Psoas muscle (tissue), 8 donors: ENCODE data around the gene TMEM61. TPM values are rescaled to one million over a fixed set of nuclear protein-coding genes. Genes with fewer than 3 reads are reported as not detected.

Experiments used
- ATAC-seq, 4 donors: fragments of 200-7000 bp; cut with Tn5 transposase; one replicate each; pipeline ENCODE4 v1.9.1; 2020; ENCODE audit warnings: moderate library complexity in 3 of 4, mild to moderate bottlenecking in 2 of 4
- DNase-seq, 2 donors: peaks; one replicate each; pipeline ENCODE4 v3.0.0-alpha.2; 2020
- H3K27ac ChIP-seq: fragments of 200-600 bp; one replicate; pipeline ENCODE4 v1.8.0; 2022
- H3K27me3 ChIP-seq, 3 donors: fragments of 200-600 bp in 1 of 3; one replicate each; pipeline versions ENCODE4 v1.6.1 to v1.8.0; 2013 to 2022; ENCODE audit warnings: low read length in 2 of 3, mild to moderate bottlenecking in 2 of 3, moderate library complexity in 1 of 3; ENCODE audit not compliant: insufficient read depth in 3 of 3
- H3K36me3 ChIP-seq, 2 donors: fragments of 200-600 bp in 1 of 2; one replicate each; pipeline versions ENCODE4 v1.6.1 to v1.8.0; 2013 to 2022; ENCODE audit warnings: low read depth in 1 of 2, mild to moderate bottlenecking in 1 of 2, moderate library complexity in 1 of 2; ENCODE audit not compliant: insufficient read depth in 1 of 2
- H3K4me1 ChIP-seq: fragments of 200-600 bp; one replicate; pipeline ENCODE4 v1.8.0; 2022
- H3K4me3 ChIP-seq: fragments of 200-600 bp; one replicate; pipeline ENCODE4 v1.8.0; 2022; ENCODE audit warnings: mild to moderate bottlenecking
- H3K9me3 ChIP-seq: fragments of 200-600 bp; one replicate; pipeline ENCODE4 v1.8.0; 2022
- CTCF ChIP-seq: fragments of 200-600 bp; IDR thresholded peaks from one replicate; pipeline ENCODE4 v1.8.0; 2022; ENCODE audit warnings: antibody characterized with exemption
- WGBS, 3 donors: extraction: QIAGEN DNeasy Blood & Tissue Kit; methylation state at CpG; one replicate each; pipeline versions ENCODE4 v1.1.6 to v1.1.7; 2013; 5-methylcytosine and 5-hydroxymethylcytosine counted together
- intact Hi-C, 2 donors: fragments of 100-400 bp; cut with DNase I; formaldehyde crosslinking; loops; one replicate each; pipeline versions ENCODE4 v1.11.0 to v1.14.2; 2022
- polyA plus RNA-seq, 3 donors: library from polyadenylated mRNA; stranded (reverse); fragments of 200-250 nt; gene quantifications; one replicate each; pipeline ENCODE4 v1.2.3, GENCODE V29; 2013
- total RNA-seq, 4 donors: library from RNA; stranded (reverse); fragmentation: NEBNext Ultra II Directional in 2 of 4; extraction: Animal tissue kit (Norgen Biotek cat#: 25700) in 2 of 4; gene quantifications; one replicate each; pipeline versions ENCODE4 v1.2.1 to v1.2.4, GENCODE V29; 2021 to 2023
- donor health status: healthy with polysubstance abuse.
- donor health status: DM: no; HTN: no; CAD: no; lungs with moderate emphysema.
- donor health status: Bipolar disorder and iron deficiency.
- donor health status: healthy.
- donor health status: DM: yes; HTN: yes; CAD: no.
- donor health status: DM: no; HTN: no; CAD: no.
- donor health status: DM: no; HTN: no; CAD: no.
- donor health status: DM: yes; HTN: yes; CAD: no.

The TMEM61 gene
- total and polyA plus RNA-seq, 7 donors: 0.05 to 0.54 (median 0.25) TPM; not detected in 1

GRCh38 chr1:55041613-55042012 lies 61.2 kb downstream of the TMEM61 start:
- ATAC-seq: no peak
- Histone ChIP-seq H3K27me3 (peaks cover 0 to 34% (median 6%) of the 10 kb centered on the region in 3 donors), H3K9me3 (no peaks in the 10 kb centered on the region), H3K4me1 (peaks cover 6% of the 10 kb centered on the region), H3K36me3 (no peaks in the 10 kb centered on the region), H3K27ac (no peak overlapping the region), H3K4me3 (no peak overlapping the region)
- WGBS, 3 donors: 65 to 98% (median 85%) methylated on average over 3 of the region's 3 CpGs
- intact Hi-C loops: no loop called here
- TF ChIP-seq CTCF: no peak
- DNase-seq: no peak

Other genes with a start within 250 kb of the TMEM61 start
- 1 to 10 TPM; 2.4 to 3.7 (median 3.4) TPM for gene PARS2, start 216.1 kb upstream of the TMEM61 start, total RNA-seq
- 1 to 10 TPM; 3.3 to 5.6 (median 5.3) TPM for gene PARS2, start 216.1 kb upstream of the TMEM61 start, polyA plus RNA-seq
- under 1 TPM in 2 of 4 donors, not detected in 2; 0.13 TPM for gene TTC22, start 179.3 kb upstream of the TMEM61 start, total RNA-seq
- gene TTC22, start 179.3 kb upstream of the TMEM61 start, polyA plus RNA-seq: under 1 TPM; 0.03 TPM
- 100 to 1,000 TPM in 3 of 4 donors, 10 to 100 TPM in 1; 64.4 to 215 (median 129) TPM for gene DHCR24, start 93.4 kb upstream of the TMEM61 start, total RNA-seq
- gene DHCR24, start 93.4 kb upstream of the TMEM61 start, polyA plus RNA-seq: 100 to 1,000 TPM in 1 of 3 donors, 10 to 100 TPM in 1, 1 to 10 TPM in 1; 8.8 to 164 (median 70.7) TPM
- gene BSND, start 18.3 kb downstream of the TMEM61 start, total RNA-seq: not detected
- not detected for gene BSND, start 18.3 kb downstream of the TMEM61 start, polyA plus RNA-seq
- not detected for gene PCSK9, start 58.9 kb downstream of the TMEM61 start, total RNA-seq
- gene PCSK9, start 58.9 kb downstream of the TMEM61 start, polyA plus RNA-seq: under 1 TPM in 2 of 3 donors, not detected in 1; under 0.01 to 0.03 TPM
- gene USP24, start 234.7 kb downstream of the TMEM61 start, total RNA-seq: 10 to 100 TPM; 48.7 to 67.9 (median 59.5) TPM
- 10 to 100 TPM; 14.6 to 64.8 (median 21.4) TPM for gene USP24, start 234.7 kb downstream of the TMEM61 start, polyA plus RNA-seq